Jurkat, Clone E6-1 (cell line): ENCODE measurements around the gene DCTPP1.
"Not testable (repeated sequence)": the region's sequence is repeated elsewhere in the genome, so short reads cannot be mapped to it uniquely, and the experiment has no call there.

Experiments
- DNase-seq: peaks from one replicate; pipeline ENCODE4 v3.0.0-alpha.2; 2011; ENCODE audit warnings: low read depth, low spot score
- H3K4me3 ChIP-seq: 2 replicates; pipeline ENCODE4 v1.5.1; 2011; ENCODE audit warnings: mild to moderate bottlenecking, low read length, control low read depth, moderate library complexity

Gene DCTPP1

DNA sequence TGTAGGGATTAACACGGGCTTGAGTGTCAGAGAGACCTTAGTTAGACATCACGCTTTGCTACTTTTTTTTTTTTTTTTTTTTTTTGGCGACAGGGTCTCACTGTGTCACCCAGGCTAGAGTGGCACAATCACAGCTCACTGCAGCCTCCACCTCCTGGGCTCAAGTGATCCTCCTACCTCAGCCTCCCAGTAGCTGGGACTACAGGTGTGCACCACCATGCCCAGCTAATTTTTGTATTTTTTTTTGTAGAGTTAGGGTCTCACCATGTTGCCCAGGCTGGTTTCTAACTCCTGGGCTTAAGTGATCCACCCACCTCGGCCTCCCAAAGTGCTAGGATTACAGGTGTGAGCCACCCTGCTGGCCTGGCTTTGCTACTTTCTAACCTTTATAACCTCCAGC, 33.2 kb downstream of the DCTPP1 start:
- DNase-seq, H3K4me3 ChIP-seq: not testable (repeated sequence)

- peak overlapping the region; percentile 78 for H3K4me3 ChIP-seq
- no peak for DNase-seq
Observed at GRCh38 chr16:30395992-30396585, 33.7 kb downstream of the DCTPP1 start.

- H3K4me3 ChIP-seq: peak within 1 kb of the TSS; percentile 78
- DNase-seq: no peak
Observed at GRCh38 chr16:30395155-30395991, 34.5 kb downstream of the DCTPP1 start, which contains the start of gene ZNF48. Gene ZNF48, plus strand, starts transcription at chr16:30395420. Its CDS starts 375 bp downstream, at chr16:30395795.

GRCh38 chr16:30394592-30395154, 35.2 kb downstream of the DCTPP1 start:
- H3K4me3 ChIP-seq: peak overlapping the region; percentile 78
- DNase-seq: no peak

GRCh38 chr16:30383521-30383920, 46.3 kb downstream of the DCTPP1 start:
- DNase-seq: no peak

GRCh38 chr16:30382111-30382881, 47.5 kb downstream of the DCTPP1 start, which contains the start of gene SEPTIN1:
Gene SEPTIN1, minus strand, starts transcription at chr16:30382561. Its CDS starts 19 bp downstream, at chr16:30382542.
- H3K4me3 ChIP-seq: peak within 1 kb of the TSS; percentile 82
- peak; percentile 89 for DNase-seq

More at GRCh38 chr16:30383521-30383920, 46.3 kb downstream of the DCTPP1 start:
- peak overlapping the region; percentile 82 for H3K4me3 ChIP-seq

DNA sequence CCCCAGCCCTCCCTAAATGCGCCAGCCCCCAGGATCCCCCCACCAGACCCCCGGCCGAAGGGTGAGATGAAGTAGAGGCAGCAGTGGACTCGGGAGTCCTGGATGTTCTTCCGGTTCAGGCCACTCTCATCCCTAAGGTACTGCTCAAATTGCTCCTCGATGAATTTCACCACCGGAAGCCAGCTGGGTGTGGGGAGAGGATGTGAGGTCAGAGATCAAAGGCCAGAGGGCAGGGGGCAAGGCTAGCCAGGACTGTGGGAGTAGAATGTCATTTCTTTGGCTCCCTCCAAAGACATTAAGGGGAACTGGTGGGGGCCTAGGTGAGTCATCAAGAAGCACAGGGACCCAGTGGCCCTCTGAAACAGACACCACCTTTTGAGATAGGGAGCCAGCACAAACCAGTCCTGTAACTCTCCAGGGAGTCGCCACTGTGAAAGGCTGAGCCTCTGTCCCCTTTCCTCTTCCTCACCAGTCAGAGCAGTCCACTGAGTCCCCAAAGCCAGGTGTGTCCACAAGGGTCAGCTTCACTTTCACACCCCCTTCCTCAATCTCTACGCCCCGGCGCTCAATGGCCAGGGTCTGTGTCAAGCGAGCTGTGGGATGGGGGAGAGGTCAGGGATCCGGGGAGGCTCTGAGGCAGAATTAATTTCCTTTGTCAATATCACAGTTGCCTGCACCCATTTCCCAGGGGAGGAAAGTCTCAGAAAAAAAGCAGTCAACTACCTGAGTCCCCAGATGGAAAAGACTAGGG, 48.4 kb downstream of the DCTPP1 start:
- peak overlapping the region; percentile 82 for H3K4me3 ChIP-seq
- peak; percentile 77 for DNase-seq

- H3K4me3 ChIP-seq: peak overlapping the region; percentile 82
- peak; percentile 35 for DNase-seq
Observed at GRCh38 chr16:30380803-30381208, 49.0 kb downstream of the DCTPP1 start.

DNA sequence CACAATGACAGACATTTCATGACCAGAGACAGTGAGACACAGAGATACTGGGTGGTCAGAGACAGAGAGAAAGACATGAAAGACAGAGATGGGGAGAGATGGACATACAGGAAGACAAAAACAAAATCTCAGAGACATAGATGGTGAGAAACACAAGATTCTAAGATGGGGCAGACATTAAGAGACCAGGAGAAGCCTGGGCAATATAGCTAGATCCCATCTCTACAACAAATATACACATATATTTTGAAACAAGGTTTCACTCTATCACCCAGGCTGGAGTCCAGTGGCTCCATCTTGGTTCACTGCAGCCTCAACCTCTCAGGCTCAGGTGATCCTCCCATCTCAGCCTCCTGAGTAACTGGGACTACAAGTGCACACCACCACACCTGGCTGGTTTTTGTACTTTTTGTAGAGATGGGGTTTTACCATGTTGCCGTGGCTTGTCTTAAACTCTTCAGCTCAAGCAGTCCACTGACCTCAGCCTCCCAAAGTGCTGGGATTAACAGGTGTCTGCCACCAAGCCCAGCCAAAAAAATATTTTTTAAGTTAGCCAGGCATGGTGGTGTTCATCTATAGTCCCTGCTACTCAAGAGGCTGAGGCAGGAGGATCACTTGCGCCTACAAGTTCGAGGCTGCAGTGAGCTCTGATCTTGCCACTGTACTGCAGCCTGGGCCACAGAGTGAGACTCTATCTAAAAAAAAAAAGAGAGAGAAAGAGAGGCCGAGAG, 49.6 kb downstream of the DCTPP1 start:
- peak overlapping the region; percentile 82 for H3K4me3 ChIP-seq
- DNase-seq: no peak

DNA sequence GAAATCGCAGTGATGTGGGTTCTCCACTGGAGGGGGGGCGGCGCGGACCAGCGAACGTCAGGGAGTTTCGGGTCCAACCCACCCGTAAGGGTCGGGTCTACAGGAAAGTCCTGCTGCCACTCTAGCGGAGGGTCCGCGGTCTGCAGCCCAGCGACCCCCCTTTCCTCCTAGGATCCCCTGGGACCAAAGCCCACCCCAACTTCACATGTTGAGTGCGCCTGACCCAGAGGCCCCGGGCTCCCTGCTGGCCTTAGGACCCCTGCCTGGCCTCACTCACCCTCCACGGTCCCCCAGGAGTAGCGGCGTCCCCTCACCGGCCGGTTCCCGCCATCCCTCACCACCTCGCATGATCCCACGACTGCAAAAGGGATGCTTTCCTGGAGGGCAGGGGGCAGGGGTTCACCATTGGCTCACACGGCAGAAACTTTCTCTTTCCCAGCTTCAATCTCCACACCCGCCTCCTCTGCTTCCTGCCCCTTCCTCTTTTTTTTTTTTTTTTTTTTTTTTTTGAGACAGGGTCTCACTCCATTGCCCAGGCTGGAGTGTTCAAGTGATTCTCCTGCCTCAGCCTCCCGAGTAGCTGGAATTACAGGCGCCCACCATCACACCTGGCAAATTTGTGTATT, 50.6 kb downstream of the DCTPP1 start:
- H3K4me3 ChIP-seq: peak overlapping the region; percentile 69
- DNase-seq: no peak

DNA sequence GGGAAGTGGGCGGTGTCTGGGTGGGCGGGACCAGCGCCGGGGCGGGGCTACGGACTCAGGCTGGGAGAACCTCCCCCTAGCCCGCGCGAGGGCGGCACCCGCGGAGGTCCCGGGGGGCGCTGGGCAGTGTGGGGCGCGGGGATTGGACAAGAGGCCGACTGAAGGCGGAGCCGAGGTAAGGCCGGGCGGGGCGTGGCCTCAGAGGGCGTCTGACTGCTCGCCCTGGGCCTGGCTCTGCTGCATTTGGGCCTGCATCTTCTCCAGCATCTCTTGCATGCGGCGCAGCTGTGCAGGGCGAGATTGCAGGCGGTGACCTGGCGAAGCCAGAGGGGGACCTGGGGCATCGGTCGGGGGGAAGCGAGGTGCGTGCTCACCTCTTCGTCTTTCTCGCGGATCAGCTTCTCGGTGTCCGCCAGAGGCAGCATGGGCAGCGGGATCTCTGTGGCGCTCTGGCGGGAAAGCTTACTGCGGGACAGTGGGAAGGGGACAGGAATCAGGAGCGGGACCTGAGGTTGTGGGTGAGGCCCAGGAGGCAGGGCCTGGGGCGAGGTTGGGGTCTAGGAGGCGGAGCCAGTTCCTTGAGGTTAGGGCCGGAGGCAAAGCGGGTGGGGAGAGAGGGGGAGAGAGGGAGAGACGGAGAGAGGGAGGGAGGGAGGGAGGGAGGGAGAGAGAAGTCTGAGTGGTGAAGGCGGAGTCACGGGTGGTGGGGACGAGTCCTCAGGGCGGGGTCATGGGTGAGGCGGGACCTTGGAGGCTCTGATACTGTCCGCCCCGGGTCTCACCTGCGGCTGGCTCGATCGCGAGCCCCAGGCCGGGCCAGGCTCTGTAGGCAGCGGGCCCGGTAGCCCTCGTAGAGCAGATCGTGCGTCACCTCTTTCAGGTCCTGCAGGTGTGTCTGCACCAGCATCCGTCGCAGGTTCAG, 51.3 kb downstream of the DCTPP1 start:
- DNase-seq: peak; percentile 95
- H3K4me3 ChIP-seq: peak overlapping the region; percentile 69

DNA sequence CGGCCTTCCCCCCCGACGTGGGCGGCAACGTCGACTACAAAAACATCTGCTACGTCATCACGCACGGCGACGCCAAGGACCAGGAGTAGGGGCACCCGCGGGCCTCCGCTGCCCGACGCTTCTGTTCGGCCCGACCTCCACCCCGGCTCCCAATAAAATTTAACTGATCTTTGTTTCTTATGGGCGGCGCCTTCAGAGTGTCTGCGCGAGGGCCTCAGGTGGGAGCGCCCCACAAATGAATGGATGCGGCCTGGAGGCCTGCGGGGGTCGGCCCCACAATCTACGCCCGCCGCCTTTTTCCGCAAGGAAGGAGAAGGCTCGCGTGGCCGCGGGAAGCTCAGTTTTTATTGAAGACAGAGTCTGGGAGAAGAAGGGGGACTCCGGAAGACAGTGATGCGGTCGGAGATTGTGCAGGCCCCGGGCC, 52.0 kb downstream of the DCTPP1 start:
- DNase-seq: peak; percentile 88
- peak overlapping the region; percentile 69 for H3K4me3 ChIP-seq

DNA sequence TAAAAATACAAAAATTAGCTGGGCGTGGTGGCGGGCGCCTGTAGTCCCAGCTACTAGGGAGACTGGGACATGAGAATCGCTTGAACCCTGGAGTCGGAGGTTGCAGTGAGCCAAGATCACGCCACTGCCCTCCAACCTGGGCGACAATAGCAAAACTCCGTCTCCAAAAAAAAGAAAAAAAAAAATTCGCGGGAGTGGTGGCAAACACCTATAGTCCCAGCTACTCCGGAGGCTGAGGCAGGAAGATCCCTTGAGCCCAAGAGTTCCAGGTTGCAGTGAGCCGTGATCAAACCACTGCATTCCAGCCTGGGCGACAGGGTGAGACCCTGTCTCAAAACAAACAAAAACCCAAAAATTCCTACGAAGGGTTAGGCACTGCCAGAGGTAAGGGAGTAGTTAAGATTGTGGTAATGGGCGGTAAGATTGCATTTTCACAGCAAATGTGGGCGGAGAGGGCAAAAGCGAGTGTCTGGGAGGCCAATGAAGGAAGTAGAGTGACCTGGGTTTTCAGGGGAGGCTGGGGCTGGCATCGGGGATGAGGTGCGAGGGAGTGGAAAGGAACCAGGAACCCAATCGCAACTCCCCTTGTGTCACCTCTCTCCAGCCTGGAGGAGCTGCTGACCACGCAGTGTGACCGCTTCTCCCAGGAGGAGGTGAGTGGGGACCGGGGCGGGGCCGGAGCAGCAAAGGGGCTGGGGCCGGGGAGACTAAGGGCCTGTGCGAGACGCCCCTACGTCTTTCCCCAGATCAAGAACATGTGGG, 52.6 kb downstream of the DCTPP1 start:
- peak overlapping the region; percentile 69 for H3K4me3 ChIP-seq
- DNase-seq: no peak

- DNase-seq: no peak
Observed at GRCh38 chr16:30376461-30376902, 53.3 kb downstream of the DCTPP1 start.

GRCh38 chr16:30375864-30376263, 54.0 kb downstream of the DCTPP1 start:
- no peak for DNase-seq
- no peak overlapping the region for H3K4me3 ChIP-seq

More at GRCh38 chr16:30376461-30376902, 53.3 kb downstream of the DCTPP1 start:
- no peak overlapping the region for H3K4me3 ChIP-seq

- no peak within 1 kb of the TSS for H3K4me3 ChIP-seq
- no peak for DNase-seq
Observed at GRCh38 chr16:30374538-30374937, 55.3 kb downstream of the DCTPP1 start, which contains the start of gene MYL11. Gene MYL11, plus strand, starts transcription at chr16:30374802. Its CDS starts 56 bp downstream, at chr16:30374858.
